AG10803 (cell line): ENCODE measurements around the gene LUC7L3.
"Not testable (repeated sequence)": the region's sequence is repeated elsewhere in the genome, so short reads cannot be mapped to it uniquely, and the experiment has no call there.

Source experiments
- DNase-seq: peaks from one replicate; pipeline ENCODE4 v3.0.0; 2010; ENCODE audit warnings: low read depth
- H3K4me3 ChIP-seq: 2 replicates; pipeline ENCODE4 v1.5.1; 2011; ENCODE audit warnings: mild to moderate bottlenecking, low read length, control low read depth
- CTCF ChIP-seq: conservative IDR thresholded peaks from 2 replicates; pipeline ENCODE4 v1.5.1; 2011; ENCODE audit warnings: mild to moderate bottlenecking, low read length, control low read depth, inconsistent platforms

Gene LUC7L3

DNA sequence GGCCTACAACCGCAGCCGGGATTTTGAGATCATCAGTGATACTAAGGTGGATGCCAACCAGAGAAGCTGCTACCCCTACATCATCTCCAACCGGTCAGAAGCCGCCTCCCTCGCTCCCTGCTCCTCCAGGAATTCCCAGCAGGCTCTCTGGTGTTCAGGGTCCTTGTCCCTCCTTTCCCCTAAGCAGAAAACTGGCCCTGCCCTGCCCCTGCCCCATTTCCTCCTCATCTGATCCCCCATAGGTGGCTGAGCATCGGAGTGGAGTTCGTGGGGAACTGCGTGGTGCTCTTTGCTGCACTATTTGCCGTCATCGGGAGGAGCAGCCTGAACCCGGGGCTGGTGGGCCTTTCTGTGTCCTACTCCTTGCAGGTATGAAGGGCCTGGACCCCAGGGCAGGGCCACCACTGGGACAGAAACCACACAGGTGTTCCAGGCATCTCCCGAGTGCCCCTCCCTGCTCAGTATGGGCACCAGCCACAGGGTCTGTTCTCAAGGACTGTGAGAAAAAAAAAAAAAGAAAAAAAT lies 41.5 kb upstream of the LUC7L3 start:
- no peak overlapping the region for H3K4me3 ChIP-seq
- DNase-seq, result no peak
- TF ChIP-seq CTCF, result no peak

DNA sequence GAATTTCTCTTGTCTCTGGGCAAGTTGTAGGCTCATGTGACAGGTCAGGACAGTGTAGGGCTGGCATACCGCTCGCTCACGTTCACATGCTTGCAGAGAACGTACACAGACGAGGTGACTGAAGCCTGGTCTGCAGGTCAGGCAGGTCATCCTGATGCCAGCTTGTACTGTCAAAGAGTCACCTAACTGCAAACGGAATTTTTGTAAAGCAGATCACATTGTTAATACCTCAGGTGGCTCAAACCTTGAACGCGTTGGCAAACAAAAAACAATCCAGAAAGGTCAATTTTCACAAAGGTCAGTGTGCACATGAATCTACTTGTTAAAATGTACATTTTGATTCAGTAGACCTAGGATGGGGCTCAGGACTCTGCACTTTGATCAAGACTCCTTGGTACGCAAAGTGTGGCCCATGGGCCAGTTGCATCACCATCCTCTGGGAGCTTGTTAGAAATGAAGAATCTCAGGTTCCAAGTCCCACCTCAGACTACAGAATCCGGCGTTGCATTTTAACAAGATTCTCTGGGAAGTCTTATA lies 40.3 kb upstream of the LUC7L3 start:
- no peak for DNase-seq
- no peak for TF ChIP-seq CTCF
- H3K4me3 ChIP-seq, result no peak overlapping the region

DNA sequence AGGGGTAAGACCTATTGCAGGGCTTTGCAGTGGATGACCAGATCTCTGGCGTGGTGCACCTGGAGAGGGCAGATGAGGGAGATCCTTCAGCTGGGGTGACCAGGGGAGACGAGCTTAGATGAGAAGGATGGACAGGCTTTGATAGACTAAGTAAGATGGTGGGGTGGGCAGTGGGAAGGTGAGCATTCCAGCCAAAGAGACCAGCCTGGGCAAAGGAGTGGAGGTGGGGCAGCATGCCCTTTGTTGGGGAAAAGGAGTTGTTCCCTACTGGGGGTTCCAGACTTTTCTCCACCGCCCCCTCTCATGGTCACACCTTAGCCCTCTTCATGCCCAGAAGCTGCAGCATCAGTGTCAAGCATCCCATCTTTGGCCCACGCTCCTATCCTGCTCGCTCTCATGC lies 39.3 kb upstream of the LUC7L3 start:
- DNase-seq, result no peak
- no peak overlapping the region for H3K4me3 ChIP-seq
- TF ChIP-seq CTCF, result no peak

DNA sequence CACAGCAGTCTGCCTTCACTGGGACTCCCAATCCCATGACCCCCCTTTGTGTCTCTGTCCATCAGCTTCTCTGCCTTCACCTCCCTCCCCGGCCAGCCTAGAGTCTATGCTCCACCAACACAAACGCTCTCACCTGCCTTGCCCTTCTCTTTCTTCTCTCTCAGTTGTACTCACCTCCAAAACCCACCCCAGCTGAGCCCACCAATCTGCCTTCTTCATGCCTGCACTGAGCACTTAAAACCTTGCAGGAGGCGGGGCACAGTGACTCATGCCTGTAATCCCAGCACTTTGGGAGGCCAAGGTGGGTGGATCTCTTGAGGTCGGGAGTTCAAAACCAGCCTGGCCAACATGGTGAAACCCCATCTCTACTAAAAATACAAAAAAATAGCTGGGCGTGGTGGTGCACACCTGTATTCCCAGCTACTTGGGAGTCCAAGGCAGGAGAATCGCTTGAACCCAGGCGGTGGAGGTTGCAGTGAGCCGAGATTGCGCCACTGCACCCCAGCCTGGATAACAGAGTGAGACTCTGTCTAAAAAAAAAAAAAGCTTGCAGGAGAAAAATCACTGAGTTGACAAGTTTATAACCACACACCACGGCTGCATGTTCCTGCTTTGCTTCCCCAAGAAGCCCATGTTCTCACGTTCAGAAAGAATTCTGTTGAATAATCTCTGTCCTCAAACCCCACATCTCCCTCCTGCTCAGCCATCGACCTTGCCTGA lies 38.7 kb upstream of the LUC7L3 start:
- H3K4me3 ChIP-seq, result not testable (repeated sequence)
- DNase-seq, result peak; percentile 24

- H3K4me3 ChIP-seq, result no peak overlapping the region
- DNase-seq, result peak; percentile 83
- peak; percentile 73 for TF ChIP-seq CTCF
Measured at GRCh38 chr17:50681263-50682200, 37.9 kb upstream of the LUC7L3 start.

- H3K4me3 ChIP-seq, result no peak overlapping the region
- no peak for TF ChIP-seq CTCF
- DNase-seq, result no peak
Measured at GRCh38 chr17:50682441-50682840, 37.0 kb upstream of the LUC7L3 start.

DNA sequence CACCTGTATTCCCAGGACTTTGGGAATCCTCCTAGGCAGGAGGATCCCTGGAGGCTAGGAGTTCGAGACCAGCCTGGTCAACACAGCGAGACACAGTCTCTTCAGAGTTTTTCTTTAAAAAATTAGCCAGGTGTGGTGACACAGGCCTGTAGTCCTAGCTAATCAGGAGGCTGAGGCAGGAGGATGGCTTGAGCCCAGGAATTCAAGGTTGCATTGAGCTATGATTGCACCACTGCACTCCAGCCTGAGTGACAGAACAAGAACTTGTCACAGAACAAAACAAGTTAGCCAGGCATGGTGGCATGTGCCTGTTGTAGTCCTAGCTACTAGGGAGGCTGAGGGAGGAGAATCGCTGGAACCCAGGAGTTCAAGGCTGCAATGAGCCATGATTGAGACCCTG lies 36.5 kb upstream of the LUC7L3 start:
- no peak overlapping the region for H3K4me3 ChIP-seq
- DNase-seq, result no peak
- TF ChIP-seq CTCF, result no peak
